Suppressor macrophage treated with lipopolysaccharide for 4 hours (primary cell): ENCODE measurements around the gene CTF1.
A peak's percentile ranks its signal among the peaks of the same experiment; 100 is the strongest.
"Not testable (repeated sequence)": the region's sequence is repeated elsewhere in the genome, so short reads cannot be mapped to it uniquely, and the experiment has no call there.

Experiments
- DNase-seq: peaks from one replicate; pipeline ENCODE4 v3.0.0-alpha.2; 2020

CTF1 gene

DNA sequence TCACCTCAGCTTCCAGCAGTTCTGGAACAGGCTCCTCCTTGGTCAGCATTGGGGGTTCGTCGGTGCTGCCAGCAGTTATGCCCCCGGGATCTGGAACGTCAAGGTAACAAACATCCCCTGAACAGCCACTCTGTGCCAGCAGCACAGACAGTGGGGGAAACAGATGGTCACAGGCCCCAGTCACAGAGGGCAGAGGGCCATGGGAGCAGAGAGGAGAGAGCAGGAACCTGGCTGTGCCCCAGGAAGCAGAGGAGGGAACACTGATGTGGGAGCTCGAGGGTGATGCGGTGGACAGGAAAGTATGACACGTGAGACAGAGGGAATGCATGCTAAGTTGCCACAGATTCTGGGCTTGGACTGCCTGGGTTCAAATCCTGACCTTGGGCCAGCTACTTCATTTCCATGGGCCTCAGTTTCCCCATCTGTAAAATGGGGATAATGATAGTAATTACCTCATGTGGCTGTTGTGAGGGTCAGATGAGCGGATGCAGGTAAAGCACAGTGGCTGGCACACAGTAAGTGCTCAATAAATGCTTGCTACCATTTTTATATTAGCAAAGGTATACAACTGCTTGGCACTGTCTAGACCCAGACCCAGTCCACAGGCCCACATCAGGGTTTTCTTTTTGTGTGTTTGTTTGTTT lies 7.4 kb upstream of the CTF1 start:
- no peak for DNase-seq

DNA sequence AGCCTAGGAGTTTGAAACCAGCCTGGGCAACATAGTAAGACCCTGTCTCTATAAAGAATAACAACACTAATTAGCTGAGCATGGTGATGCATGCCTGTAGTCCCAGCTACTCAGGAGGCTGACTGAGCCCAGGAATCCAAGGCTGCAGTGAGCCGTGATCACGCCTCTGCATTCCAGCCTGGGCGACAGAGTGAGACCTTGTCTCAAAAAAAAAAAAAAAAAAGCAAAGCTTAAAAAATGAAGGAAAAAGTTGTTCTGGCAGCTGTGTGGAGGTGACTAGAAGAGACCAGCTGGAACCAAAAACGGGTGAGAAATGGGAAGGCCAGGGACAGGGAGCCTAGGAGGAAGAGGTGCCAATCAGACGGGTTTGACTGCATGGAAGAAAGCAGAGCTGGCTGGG lies 6.7 kb upstream of the CTF1 start:
- no peak for DNase-seq

DNA sequence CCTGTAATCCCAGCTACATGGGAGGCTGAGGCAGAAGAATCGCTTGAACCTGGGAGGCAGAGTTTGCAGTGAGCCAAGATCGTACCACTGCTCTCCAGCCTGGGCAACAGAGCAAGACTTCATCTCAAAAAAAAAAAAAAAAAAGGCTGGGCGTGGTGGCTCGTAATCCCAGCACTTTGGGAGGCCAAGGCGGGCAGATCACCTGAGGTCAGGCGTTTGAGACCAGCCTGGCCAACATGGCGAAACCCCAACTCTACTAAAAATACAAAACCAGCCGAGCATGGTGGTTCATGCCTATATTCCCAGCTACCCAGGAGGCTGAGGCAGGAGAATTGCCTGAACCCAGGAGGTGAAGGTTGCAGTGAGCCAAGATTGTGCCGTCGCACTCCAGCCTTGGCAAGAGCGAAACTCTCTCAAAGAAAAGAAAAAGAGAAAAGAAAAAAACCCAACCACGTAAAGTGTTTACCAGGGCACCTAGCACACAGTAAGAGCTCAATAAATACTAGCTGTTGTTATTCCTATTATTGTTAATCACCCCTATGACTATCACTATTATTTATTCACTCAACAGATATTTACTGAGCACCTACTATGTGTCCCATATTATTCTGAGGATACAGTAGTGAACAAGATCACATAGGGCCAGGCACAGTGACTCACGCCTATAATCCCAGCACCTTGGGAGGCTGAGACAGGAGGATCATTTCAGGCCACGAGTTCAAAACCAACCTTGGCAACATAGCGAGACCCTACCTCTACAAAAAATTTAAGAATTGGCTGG lies 5.2 kb upstream of the CTF1 start:
- not testable (repeated sequence) for DNase-seq

GRCh38 chr16:30892670-30893416 lies 3.6 kb upstream of the CTF1 start:
- DNase-seq, result no peak

- no peak for DNase-seq
These were observed 3.0 kb upstream of the CTF1 start for GRCh38 chr16:30893417-30893743.

GRCh38 chr16:30893744-30894539 lies 2.5 kb upstream of the CTF1 start, which contains the start of gene BCL7C:
TSS of gene BCL7C (minus strand) at chr16:30894077. CDS start at chr16:30893944, 133 bp downstream.
- DNase-seq, result peak; percentile 95

DNA sequence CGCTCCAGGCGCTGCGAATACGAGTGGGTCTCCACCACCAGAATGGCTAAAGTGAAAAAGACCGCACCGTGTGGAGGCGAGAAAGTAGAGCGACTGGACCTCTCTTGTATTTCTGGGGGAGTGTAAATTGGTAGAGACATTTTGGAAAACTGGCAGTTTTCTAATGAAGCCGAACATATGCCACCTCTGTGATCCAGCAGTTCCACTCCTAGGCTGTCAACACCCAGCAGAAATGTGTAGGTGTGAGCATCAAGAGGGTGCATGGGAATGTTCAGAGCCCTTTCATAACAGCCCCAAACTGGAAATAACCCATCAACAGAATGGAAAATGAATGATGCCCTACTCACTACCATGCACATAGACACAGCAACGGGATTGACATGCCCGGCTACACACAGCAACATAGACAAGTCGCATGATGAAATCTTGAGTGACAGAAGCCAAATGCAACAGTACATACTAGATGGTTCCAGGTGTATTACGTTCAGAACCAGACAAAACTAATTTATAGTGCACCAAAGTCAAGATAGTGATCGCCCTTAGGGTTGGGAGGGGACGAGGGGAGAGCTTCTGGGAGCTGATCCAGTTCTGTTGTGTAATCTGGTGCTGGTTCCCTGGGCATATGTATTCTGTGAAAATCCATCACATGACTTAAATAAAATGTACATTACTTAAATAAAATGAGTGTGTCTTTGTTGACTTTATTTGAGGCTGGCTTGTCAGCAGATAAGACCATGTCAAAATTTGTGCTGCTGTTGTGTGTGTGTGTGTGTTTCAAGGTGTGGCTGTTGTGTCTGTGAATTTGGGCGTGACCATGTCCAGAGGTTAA lies 1.7 kb upstream of the CTF1 start:
- DNase-seq, result peak; percentile 12

DNA sequence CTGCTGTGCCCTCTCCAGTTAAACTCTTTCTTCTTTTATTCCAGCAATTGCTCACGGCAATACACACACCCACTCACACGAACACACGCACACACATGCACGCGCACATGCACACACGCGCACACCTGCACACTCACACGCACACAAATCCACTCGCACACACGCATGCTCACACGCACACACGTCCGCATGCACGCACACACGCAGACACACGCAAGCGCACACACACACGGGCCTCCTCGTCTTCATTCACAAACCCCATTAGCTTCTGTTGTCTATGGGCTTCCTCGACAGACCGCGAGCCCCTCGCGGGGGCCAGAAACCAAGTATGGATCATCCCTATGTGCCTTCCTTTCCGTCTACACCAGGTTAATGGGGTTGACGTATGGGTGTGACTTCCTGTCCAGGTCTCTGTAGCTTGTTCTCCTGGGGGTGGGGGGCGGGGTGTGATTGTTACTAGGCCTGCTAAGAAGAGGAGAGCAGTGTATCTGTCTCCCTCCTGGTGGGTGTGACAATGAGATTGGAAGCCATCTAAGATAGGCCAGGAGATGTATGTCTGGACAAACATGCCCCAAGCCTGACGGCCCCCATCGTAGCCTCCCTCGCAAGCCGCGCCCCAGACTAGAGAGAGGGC lies 670 bp upstream of the CTF1 start:
- DNase-seq, result no peak

- peak; percentile 89 for DNase-seq
These were observed 697 bp downstream of the CTF1 start for GRCh38 chr16:30896889-30897733.

DNA sequence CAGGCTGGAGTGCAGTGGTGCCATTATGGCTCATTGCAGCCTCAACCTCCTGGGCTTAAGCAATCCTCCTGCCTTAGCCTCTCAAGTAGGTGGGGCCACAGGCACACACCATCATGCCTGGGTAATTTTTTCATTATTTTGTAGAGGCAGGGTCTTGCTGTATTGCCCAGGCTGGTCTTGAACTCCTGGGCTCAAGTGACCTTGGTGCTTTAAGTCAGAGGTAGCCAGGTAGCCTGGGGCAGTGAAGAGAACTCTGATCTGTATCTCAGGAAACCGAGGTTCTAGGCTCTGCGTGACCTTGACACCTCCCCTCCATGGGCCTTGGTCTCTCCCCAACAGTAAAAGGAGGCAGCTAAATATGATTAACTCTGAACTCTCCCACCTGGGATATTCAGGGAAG lies 3.4 kb downstream of the CTF1 start:
- DNase-seq, result no peak

DNA sequence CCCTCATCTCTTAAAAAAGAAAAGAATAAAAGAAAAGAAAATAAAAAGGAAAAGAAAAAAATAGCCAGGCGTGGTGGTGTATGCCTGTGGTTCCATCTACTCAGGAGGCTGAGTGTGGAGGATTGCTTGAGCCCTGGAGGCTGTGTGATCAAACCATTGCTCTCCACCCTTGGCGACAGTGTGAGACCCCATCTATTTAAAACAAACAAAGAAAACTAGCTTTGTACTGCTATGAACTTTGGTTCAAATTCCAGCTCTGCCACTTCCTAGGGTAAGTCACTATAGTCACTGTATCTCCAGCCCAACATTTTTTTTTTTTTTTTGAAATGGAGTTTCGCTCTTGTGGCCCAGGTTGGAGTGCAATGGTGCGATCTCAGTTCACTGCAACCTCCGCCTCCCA lies 4.2 kb downstream of the CTF1 start:
- no peak for DNase-seq

GRCh38 chr16:30901201-30902028 lies 5.0 kb downstream of the CTF1 start:
- no peak for DNase-seq

- DNase-seq, result peak; percentile 87
These were observed 5.9 kb downstream of the CTF1 start for GRCh38 chr16:30902029-30902972.

- no peak for DNase-seq
These were observed 6.6 kb downstream of the CTF1 start for GRCh38 chr16:30903002-30903401.

GRCh38 chr16:30903596-30903995 lies 7.2 kb downstream of the CTF1 start:
- DNase-seq, result peak; percentile 87

GRCh38 chr16:30904114-30904780 lies 7.8 kb downstream of the CTF1 start:
- DNase-seq, result peak; percentile 27

- DNase-seq, result no peak
These were observed 10.7 kb downstream of the CTF1 start for GRCh38 chr16:30907064-30907463.
